ENCODE results near the gene ADAM12. TPM values are rescaled to one million over a fixed set of nuclear protein-coding genes. Genes with fewer than 3 reads are reported as not detected.

The ADAM12 gene
- total and polyA plus RNA-seq, 10 donors = 0.51 to 7.0 (median 1.0) TPM

DNA sequence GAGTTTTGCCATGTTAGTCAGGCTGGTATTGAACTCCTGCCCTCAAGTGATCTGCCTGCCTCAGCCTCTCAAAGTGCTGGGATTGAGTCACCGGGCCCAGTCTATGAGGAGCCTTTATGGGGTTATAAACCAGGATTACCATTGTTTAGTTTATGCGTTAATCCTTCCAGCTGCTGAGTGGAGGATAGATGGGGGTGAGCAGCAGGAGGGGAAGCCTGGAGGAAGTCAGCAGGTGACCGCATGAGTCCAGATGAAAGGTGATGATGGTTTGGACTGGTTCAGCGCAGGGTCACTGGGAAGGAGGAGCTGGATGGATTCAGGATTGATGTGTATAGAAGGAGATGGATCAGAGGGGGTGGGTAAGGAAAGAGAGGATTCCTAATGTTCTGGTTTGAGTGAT is 197.1 kb downstream of the ADAM12 start:
- intact Hi-C loops (cut with DNase I; ENCODE audit: low total_unique reads) = no loop called here

DNA sequence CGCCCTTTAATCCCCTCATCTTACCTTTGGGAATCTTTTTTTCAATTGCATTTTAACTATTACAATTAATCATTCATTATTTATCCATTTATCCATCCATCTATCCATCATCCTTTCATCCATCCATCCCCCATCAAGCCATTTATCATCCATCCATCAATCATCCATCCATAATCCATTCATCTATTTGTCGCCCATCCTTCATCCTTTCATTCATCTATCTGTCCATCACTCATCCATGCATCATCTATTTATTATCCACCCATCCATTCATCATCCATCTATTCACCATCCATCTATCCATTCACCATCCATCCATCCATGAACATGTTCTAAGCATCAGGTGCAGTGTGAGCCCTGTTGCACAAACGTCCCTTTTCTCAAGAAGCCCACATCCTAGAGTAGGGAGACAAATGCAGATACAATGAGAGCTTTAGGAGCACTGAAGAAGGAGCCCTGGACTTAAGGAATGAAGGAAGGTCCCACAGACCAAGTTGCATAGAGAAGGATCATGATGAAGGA is 199.5 kb downstream of the ADAM12 start:
- H3K27me3 ChIP-seq (replicated peaks in 1 of 7) = peaks cover 0 to 15% (median 0%) of the 10 kb centered on the region in 7 donors
- TF ChIP-seq, protein P1, sequence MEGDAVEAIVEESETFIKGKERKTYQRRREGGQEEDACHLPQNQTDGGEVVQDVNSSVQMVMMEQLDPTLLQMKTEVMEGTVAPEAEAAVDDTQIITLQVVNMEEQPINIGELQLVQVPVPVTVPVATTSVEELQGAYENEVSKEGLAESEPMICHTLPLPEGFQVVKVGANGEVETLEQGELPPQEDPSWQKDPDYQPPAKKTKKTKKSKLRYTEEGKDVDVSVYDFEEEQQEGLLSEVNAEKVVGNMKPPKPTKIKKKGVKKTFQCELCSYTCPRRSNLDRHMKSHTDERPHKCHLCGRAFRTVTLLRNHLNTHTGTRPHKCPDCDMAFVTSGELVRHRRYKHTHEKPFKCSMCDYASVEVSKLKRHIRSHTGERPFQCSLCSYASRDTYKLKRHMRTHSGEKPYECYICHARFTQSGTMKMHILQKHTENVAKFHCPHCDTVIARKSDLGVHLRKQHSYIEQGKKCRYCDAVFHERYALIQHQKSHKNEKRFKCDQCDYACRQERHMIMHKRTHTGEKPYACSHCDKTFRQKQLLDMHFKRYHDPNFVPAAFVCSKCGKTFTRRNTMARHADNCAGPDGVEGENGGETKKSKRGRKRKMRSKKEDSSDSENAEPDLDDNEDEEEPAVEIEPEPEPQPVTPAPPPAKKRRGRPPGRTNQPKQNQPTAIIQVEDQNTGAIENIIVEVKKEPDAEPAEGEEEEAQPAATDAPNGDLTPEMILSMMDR (IDR thresholded peaks at IDR 0.05 in 8 of 11, conservative IDR thresholded peaks at IDR 0.05 in 3 of 11) = no peak
- TF ChIP-seq POLR2A (IDR thresholded peaks at IDR 0.05) (no peak), POLR2AphosphoS5 (IDR thresholded peaks at IDR 0.05) (no peak)
- peaks cover 0 to 4% (median 0%) of the 10 kb centered on the region in 8 donors for H3K9me3 ChIP-seq
- intact Hi-C loops (cut with DNase I; ENCODE audit: low total_unique reads) = no loop called here
- no peaks in the 10 kb centered on the region for H3K4me1 ChIP-seq
- no peak overlapping the region for H3K4me3 ChIP-seq
- WGBS, 5 donors = 70 to 88% (median 76%) methylated on average over 3 of the region's 3 CpGs
- H3K36me3 ChIP-seq = no peaks in the 10 kb centered on the region
- no peak for DNase-seq
- no peak overlapping the region for H3K27ac ChIP-seq

More for the DNA sequence above, 197.1 kb downstream of the ADAM12 start:
- Histone ChIP-seq H3K4me1 (no peaks in the 10 kb centered on the region), H3K4me3 (no peak overlapping the region), H3K9me3 (peaks cover 0 to 4% (median 0%) of the 10 kb centered on the region in 8 donors), H3K27ac (no peak overlapping the region), H3K27me3 (replicated peaks in 1 of 7) (peaks cover 0 to 15% (median 0%) of the 10 kb centered on the region in 7 donors), H3K36me3 (no peaks in the 10 kb centered on the region)
- no peak for DNase-seq
- WGBS, 5 donors = 84 to 91% (median 89%) methylated on average over 4 of the region's 4 CpGs
- TF ChIP-seq POLR2A (IDR thresholded peaks at IDR 0.05) = no peak
- no peak for TF ChIP-seq POLR2AphosphoS5 (IDR thresholded peaks at IDR 0.05)
- TF ChIP-seq, protein P1 (IDR thresholded peaks at IDR 0.05 in 8 of 11, conservative IDR thresholded peaks at IDR 0.05 in 3 of 11) = no peak

DNA sequence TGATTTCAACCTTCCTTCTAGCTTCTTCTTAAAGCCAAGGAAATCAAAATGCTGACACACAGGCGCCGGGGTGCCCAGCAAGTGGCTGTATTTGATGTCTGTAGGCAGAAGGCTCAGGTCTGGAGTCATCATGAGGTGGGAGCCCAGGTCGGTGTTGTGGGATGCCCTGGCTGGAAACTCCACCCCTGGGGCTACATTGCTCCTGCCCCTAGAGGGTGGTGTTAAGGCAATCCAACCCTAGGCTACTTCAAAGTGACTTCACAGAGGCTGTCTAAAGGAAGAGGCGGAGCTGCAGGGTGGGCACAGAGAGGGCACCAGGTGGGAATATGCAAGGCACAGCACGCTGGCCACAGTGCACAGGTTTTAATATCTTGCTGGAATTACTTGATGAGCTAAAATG is 200.9 kb downstream of the ADAM12 start:
- intact Hi-C loops (cut with DNase I; ENCODE audit: low total_unique reads) = no loop called here
- Histone ChIP-seq H3K9me3 (peaks cover 0 to 4% (median 0%) of the 10 kb centered on the region in 8 donors), H3K36me3 (no peaks in the 10 kb centered on the region), H3K4me1 (no peaks in the 10 kb centered on the region), H3K27ac (no peak overlapping the region), H3K27me3 (replicated peaks in 1 of 7) (peaks cover 0 to 15% (median 0%) of the 10 kb centered on the region in 7 donors), H3K4me3 (no peak overlapping the region)
- TF ChIP-seq, protein P1 (IDR thresholded peaks at IDR 0.05 in 8 of 11, conservative IDR thresholded peaks at IDR 0.05 in 3 of 11) = no peak
- TF ChIP-seq POLR2A (IDR thresholded peaks at IDR 0.05) (no peak), POLR2AphosphoS5 (IDR thresholded peaks at IDR 0.05) (no peak)
- no peak for DNase-seq
- 66 to 84% (median 80%) methylated on average over 5 of the region's 5 CpGs for WGBS, 5 donors

DNA sequence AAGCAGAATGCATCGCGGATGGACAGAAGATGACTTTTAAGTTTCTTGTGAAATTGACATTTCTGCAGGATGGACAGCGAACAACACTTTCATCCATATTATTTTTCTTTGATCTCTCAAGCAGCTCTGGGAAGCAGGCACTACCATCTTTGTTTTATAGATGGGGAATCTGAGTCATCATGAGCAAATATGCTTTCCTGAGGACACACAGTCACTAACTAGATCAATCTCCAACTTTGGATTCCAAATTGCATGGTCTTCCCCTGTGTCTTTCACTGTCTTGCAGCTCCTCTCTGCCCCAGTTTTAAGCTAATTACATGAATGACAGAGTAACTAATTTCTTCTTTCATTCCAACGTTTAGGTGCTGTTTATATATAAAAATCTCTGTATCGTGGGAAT is 201.5 kb downstream of the ADAM12 start:
- DNase-seq = no peak
- 83 to 90% (median 87%) methylated on average over 5 of the region's 5 CpGs for WGBS, 5 donors
- Histone ChIP-seq H3K9me3 (peaks cover 0 to 2% (median 0%) of the 10 kb centered on the region in 8 donors), H3K36me3 (no peaks in the 10 kb centered on the region), H3K4me1 (no peaks in the 10 kb centered on the region), H3K4me3 (no peak overlapping the region), H3K27ac (no peak overlapping the region), H3K27me3 (replicated peaks in 1 of 7) (peaks cover 0 to 15% (median 0%) of the 10 kb centered on the region in 7 donors)
- intact Hi-C loops (cut with DNase I; ENCODE audit: low total_unique reads) = no loop called here
- TF ChIP-seq POLR2AphosphoS5 (IDR thresholded peaks at IDR 0.05) = no peak
- TF ChIP-seq, protein P1 (IDR thresholded peaks at IDR 0.05 in 8 of 11, conservative IDR thresholded peaks at IDR 0.05 in 3 of 11) = no peak
- no peak for TF ChIP-seq POLR2A (IDR thresholded peaks at IDR 0.05)

Data from spleen (tissue), 11 donors.